Measurements from ENCODE around the gene FGD3.

The FGD3 gene

GRCh38 chr9:93077811-93078210, 130.5 kb downstream of the FGD3 start:
- Histone ChIP-seq H3K27ac (ENCODE audit: low read length) (no peak overlapping the region), H3K4me1 (ENCODE audit: insufficient read depth, low read length) (peaks cover 3% of the 10 kb centered on the region), H2AFZ (ENCODE audit: low read depth, low read length) (no peak overlapping the region), H3K9ac (ENCODE audit: low read depth, low read length) (no peak overlapping the region), H3K79me2 (ENCODE audit: insufficient read depth, low read length) (no peaks in the 10 kb centered on the region), H3K4me3 (ENCODE audit: low read depth in 1 of 2, low read length in 2 of 2) (no peak overlapping the region), H3K9me3 (ENCODE audit: insufficient read depth, low read length, severe bottlenecking) (no peaks in the 10 kb centered on the region), H4K20me1 (ENCODE audit: insufficient read depth, low read length) (no peaks in the 10 kb centered on the region), H3K27me3 (ENCODE audit: insufficient read depth, low read length, poor library complexity) (no peaks in the 10 kb centered on the region), H3K4me2 (ENCODE audit: insufficient read depth, low read length) (no peak overlapping the region), H3K36me3 (ENCODE audit: insufficient read depth, low read length) (no peaks in the 10 kb centered on the region)
- DNase-seq (no peak), ATAC-seq (ENCODE audit: insufficient read depth, low read depth) (no peak)
- no peak for TF ChIP-seq CTCF (IDR thresholded peaks at IDR 0.05; ENCODE audit: borderline replicate concordance, extremely low read depth, low read length, poor library complexity, severe bottlenecking)
- TF ChIP-seq EZH2 (IDR thresholded peaks at IDR 0.05; ENCODE audit: borderline replicate concordance, low read depth, low read length, severe bottlenecking): no peak

GRCh38 chr9:93079371-93079770, 132.0 kb downstream of the FGD3 start:
- no peak overlapping the region for H3K4me3 ChIP-seq (ENCODE audit: low read depth in 1 of 2, low read length in 2 of 2)
- no peak overlapping the region for H3K27ac ChIP-seq (ENCODE audit: low read length)
- H3K4me2 ChIP-seq (ENCODE audit: insufficient read depth, low read length): no peak overlapping the region
- TF ChIP-seq EZH2 (IDR thresholded peaks at IDR 0.05; ENCODE audit: borderline replicate concordance, low read depth, low read length, severe bottlenecking): no peak
- no peak for TF ChIP-seq CTCF (IDR thresholded peaks at IDR 0.05; ENCODE audit: borderline replicate concordance, extremely low read depth, low read length, poor library complexity, severe bottlenecking)
- no peak overlapping the region for H3K9ac ChIP-seq (ENCODE audit: low read depth, low read length)
- no peaks in the 10 kb centered on the region for H3K9me3 ChIP-seq (ENCODE audit: insufficient read depth, low read length, severe bottlenecking)
- H2AFZ ChIP-seq (ENCODE audit: low read depth, low read length): no peak overlapping the region
- no peaks in the 10 kb centered on the region for H3K36me3 ChIP-seq (ENCODE audit: insufficient read depth, low read length)
- DNase-seq: no peak
- no peaks in the 10 kb centered on the region for H4K20me1 ChIP-seq (ENCODE audit: insufficient read depth, low read length)
- H3K27me3 ChIP-seq (ENCODE audit: insufficient read depth, low read length, poor library complexity): no peaks in the 10 kb centered on the region
- H3K79me2 ChIP-seq (ENCODE audit: insufficient read depth, low read length): no peaks in the 10 kb centered on the region
- no peak for ATAC-seq (ENCODE audit: insufficient read depth, low read depth)
- peaks cover 13% of the 10 kb centered on the region for H3K4me1 ChIP-seq (ENCODE audit: insufficient read depth, low read length)

- no peaks in the 10 kb centered on the region for H4K20me1 ChIP-seq (ENCODE audit: insufficient read depth, low read length)
- H3K9me3 ChIP-seq (ENCODE audit: insufficient read depth, low read length, severe bottlenecking): no peaks in the 10 kb centered on the region
- no peaks in the 10 kb centered on the region for H3K27me3 ChIP-seq (ENCODE audit: insufficient read depth, low read length, poor library complexity)
- TF ChIP-seq CTCF (IDR thresholded peaks at IDR 0.05; ENCODE audit: borderline replicate concordance, extremely low read depth, low read length, poor library complexity, severe bottlenecking) (no peak), EZH2 (IDR thresholded peaks at IDR 0.05; ENCODE audit: borderline replicate concordance, low read depth, low read length, severe bottlenecking) (no peak)
- DNase-seq (no peak), ATAC-seq (ENCODE audit: insufficient read depth, low read depth) (no peak)
- H3K4me2 ChIP-seq (ENCODE audit: insufficient read depth, low read length): no peak overlapping the region
- peaks cover 13% of the 10 kb centered on the region for H3K4me1 ChIP-seq (ENCODE audit: insufficient read depth, low read length)
- no peak overlapping the region for H3K9ac ChIP-seq (ENCODE audit: low read depth, low read length)
- no peak overlapping the region for H3K27ac ChIP-seq (ENCODE audit: low read length)
- H3K79me2 ChIP-seq (ENCODE audit: insufficient read depth, low read length): no peaks in the 10 kb centered on the region
- no peak overlapping the region; the same call in 1 of the 2 replicates for H2AFZ ChIP-seq (ENCODE audit: low read depth, low read length)
- no peaks in the 10 kb centered on the region for H3K36me3 ChIP-seq (ENCODE audit: insufficient read depth, low read length)
- H3K4me3 ChIP-seq (ENCODE audit: low read depth in 1 of 2, low read length in 2 of 2): no peak overlapping the region
Observed at GRCh38 chr9:93080406-93080805, 133.1 kb downstream of the FGD3 start.

- H3K9me3 ChIP-seq (ENCODE audit: insufficient read depth, low read length, severe bottlenecking): no peaks in the 10 kb centered on the region
- no peaks in the 10 kb centered on the region for H3K27me3 ChIP-seq (ENCODE audit: insufficient read depth, low read length, poor library complexity)
- TF ChIP-seq EZH2 (IDR thresholded peaks at IDR 0.05; ENCODE audit: borderline replicate concordance, low read depth, low read length, severe bottlenecking) (no peak), CTCF (IDR thresholded peaks at IDR 0.05; ENCODE audit: borderline replicate concordance, extremely low read depth, low read length, poor library complexity, severe bottlenecking) (no peak)
- H4K20me1 ChIP-seq (ENCODE audit: insufficient read depth, low read length): no peaks in the 10 kb centered on the region
- no peak overlapping the region for H2AFZ ChIP-seq (ENCODE audit: low read depth, low read length)
- H3K27ac ChIP-seq (ENCODE audit: low read length): no peak overlapping the region
- H3K79me2 ChIP-seq (ENCODE audit: insufficient read depth, low read length): no peaks in the 10 kb centered on the region
- no peak overlapping the region for H3K9ac ChIP-seq (ENCODE audit: low read depth, low read length)
- no peak for DNase-seq
- no peak overlapping the region for H3K4me2 ChIP-seq (ENCODE audit: insufficient read depth, low read length)
- H3K4me1 ChIP-seq (ENCODE audit: insufficient read depth, low read length): peaks cover 13% of the 10 kb centered on the region
- no peak overlapping the region for H3K4me3 ChIP-seq (ENCODE audit: low read depth in 1 of 2, low read length in 2 of 2)
- H3K36me3 ChIP-seq (ENCODE audit: insufficient read depth, low read length): no peaks in the 10 kb centered on the region
- ATAC-seq (ENCODE audit: insufficient read depth, low read depth): no peak
Observed at GRCh38 chr9:93081081-93081529, 133.8 kb downstream of the FGD3 start.
